Mesendoderm (in vitro differentiated cells): ENCODE measurements around the gene LHX2.

Experiments used
- DNase-seq: peaks from one replicate; pipeline ENCODE4 v3.0.0; 2013
- H2AK5ac ChIP-seq: 2 replicates; pipeline ENCODE4 v1.6.1; 2013; ENCODE audit warnings: low read length, inconsistent platforms
- H2BK120ac ChIP-seq: 2 replicates; pipeline ENCODE4 v1.6.1; 2013; ENCODE audit warnings: low read depth, mild to moderate bottlenecking, low read length, moderate library complexity, mixed read lengths
- H2BK15ac ChIP-seq: replicated peaks from 2 replicates; pipeline ENCODE4 v1.6.1; 2013; ENCODE audit warnings: low read depth, mild to moderate bottlenecking, moderate library complexity
- H2BK5ac ChIP-seq: 2 replicates; pipeline ENCODE4 v1.6.1; 2013; ENCODE audit warnings: low read length, inconsistent platforms
- H3K18ac ChIP-seq: 2 replicates; pipeline ENCODE4 v1.6.1; 2013; ENCODE audit warnings: mild to moderate bottlenecking, low read length, mixed read lengths
- H3K23ac ChIP-seq: one replicate; pipeline ENCODE4 v1.6.1; 2013; ENCODE audit warnings: low read length
- H3K27ac ChIP-seq: 2 replicates; pipeline ENCODE4 v1.5.1; 2013; ENCODE audit warnings: low read depth, mild to moderate bottlenecking, inconsistent platforms, low read length, moderate library complexity
- H3K27me3 ChIP-seq: 2 replicates; pipeline ENCODE4 v1.6.1; 2013; ENCODE audit warnings: low read length, control low read depth, mild to moderate bottlenecking, inconsistent platforms; ENCODE audit not compliant: insufficient read depth, poor library complexity
- H3K36me3 ChIP-seq: 2 replicates; pipeline ENCODE4 v1.6.1; 2013; ENCODE audit warnings: low read length, inconsistent platforms; ENCODE audit not compliant: control insufficient read depth, insufficient read depth
- H3K4ac ChIP-seq: one replicate; pipeline ENCODE4 v1.6.1; 2013; ENCODE audit warnings: low read depth, mild to moderate bottlenecking, low read length, moderate library complexity
- H3K4me1 ChIP-seq: 2 replicates; pipeline ENCODE4 v1.6.1; 2013; ENCODE audit warnings: low read depth, low read length, inconsistent platforms; ENCODE audit not compliant: control insufficient read depth
- H3K4me2 ChIP-seq: 2 replicates; pipeline ENCODE4 v1.6.1; 2013; ENCODE audit warnings: low read length
- H3K4me3 ChIP-seq: 2 replicates; pipeline ENCODE4 v1.5.1; 2013; ENCODE audit warnings: mild to moderate bottlenecking, low read length
- H3K56ac ChIP-seq: one replicate; pipeline ENCODE4 v1.6.1; 2013; ENCODE audit warnings: low read length
- H3K79me1 ChIP-seq: 2 replicates; pipeline ENCODE4 v1.6.1; 2013; ENCODE audit warnings: low read length, inconsistent platforms
- H3K79me2 ChIP-seq: 2 replicates; pipeline ENCODE4 v1.6.1; 2013; ENCODE audit warnings: mild to moderate bottlenecking, low read length; ENCODE audit not compliant: control insufficient read depth, insufficient read depth
- H3K9ac ChIP-seq: 2 replicates; pipeline ENCODE4 v1.6.1; 2013; ENCODE audit warnings: low read length, inconsistent platforms
- H4K5ac ChIP-seq: one replicate; pipeline ENCODE4 v1.6.1; 2013; ENCODE audit warnings: low read length
- H4K8ac ChIP-seq: one replicate; pipeline ENCODE4 v1.6.1; 2013; ENCODE audit warnings: low read depth, mild to moderate bottlenecking, control low read depth, low read length, moderate library complexity
- WGBS: extraction: QIAGEN DNeasy Blood & Tissue Kit; methylation state at CpG from one replicate; pipeline ENCODE4 v1.1.7; 2013; ENCODE audit warnings: low lambda C conversion rate, missing lambda C conversion rate; ENCODE audit not compliant: insufficient coverage; ENCODE audit errors: extremely low coverage; 5-methylcytosine and 5-hydroxymethylcytosine counted together

LHX2 gene

DNA sequence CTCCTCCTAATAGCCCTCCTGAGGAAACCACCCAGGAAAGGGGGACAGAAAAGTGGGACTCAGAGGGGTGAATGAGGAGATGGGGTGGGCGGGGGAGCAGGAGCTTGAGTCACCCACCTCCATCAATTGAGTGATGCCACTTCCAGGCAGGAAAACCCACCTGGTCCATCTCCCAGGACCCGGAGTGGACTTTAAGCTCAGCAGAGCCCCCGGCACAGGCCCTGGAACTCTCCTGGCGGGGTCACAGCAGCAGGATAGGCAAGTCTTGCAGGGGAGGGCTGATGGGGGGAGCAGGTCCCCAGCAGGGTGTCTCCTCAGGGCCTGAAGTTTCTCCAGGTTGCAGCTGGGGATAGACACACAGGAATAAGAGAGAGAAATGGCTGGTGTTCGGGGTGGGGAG is 40.8 kb downstream of the LHX2 start:
- Histone ChIP-seq H2BK15ac (no peak overlapping the region), H3K27me3 (no peaks in the 10 kb centered on the region), H3K18ac (no peak overlapping the region), H3K79me2 (no peaks in the 10 kb centered on the region), H3K79me1 (no peaks in the 10 kb centered on the region), H4K5ac (no peak overlapping the region), H2BK120ac (no peak overlapping the region), H3K4me2 (no peak overlapping the region), H3K4me1 (no peaks in the 10 kb centered on the region), H3K56ac (no peak overlapping the region), H2AK5ac (no peak overlapping the region), H3K4me3 (no peak overlapping the region), H2BK5ac (no peak overlapping the region), H3K23ac (no peak overlapping the region), H3K36me3 (no peaks in the 10 kb centered on the region), H3K9ac (no peak overlapping the region), H3K4ac (no peak overlapping the region), H3K27ac (no peak overlapping the region), H4K8ac (no peak overlapping the region)
- no CpG with 5 or more reads among the region's 5 CpGs for WGBS
- DNase-seq, result no peak

DNA sequence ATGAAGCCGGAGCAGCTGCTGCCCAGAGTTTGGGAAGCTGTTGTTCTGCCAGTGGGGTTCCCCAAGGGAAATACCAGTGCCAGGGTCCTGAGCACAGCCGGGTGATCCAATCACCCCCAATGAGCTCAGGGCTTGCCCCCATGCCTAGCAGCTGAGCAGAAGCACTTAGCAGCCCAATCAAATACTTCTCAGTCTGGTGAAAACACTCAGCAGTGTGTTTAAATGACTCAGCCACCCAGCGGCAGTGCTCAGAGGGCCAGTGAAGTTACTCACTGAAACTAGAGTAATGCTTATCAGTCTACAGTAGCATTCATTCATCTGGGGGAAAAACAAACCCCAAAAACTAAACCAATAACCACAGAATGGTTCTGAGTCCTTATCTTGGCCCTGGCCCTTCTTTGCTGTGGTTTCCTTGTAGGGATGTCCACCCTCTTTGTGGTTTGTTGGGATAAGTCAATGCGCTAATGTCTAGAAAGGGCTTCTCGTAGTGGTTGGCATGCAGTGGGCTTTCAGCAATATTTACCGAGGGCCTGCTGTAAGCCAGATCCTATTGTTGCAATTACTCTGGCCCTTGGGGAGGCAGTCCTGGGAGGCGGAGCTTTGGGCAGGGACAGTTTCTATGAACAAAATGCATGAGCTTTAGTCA is 43.1 kb downstream of the LHX2 start:
- Histone ChIP-seq H3K56ac (peak overlapping the region; percentile 7), H3K4me3 (no peak overlapping the region), H3K18ac (no peak overlapping the region), H4K5ac (no peak overlapping the region), H3K4me1 (no peaks in the 10 kb centered on the region), H3K9ac (no peak overlapping the region), H3K79me1 (no peaks in the 10 kb centered on the region), H3K23ac (no peak overlapping the region), H4K8ac (no peak overlapping the region), H3K27ac (no peak overlapping the region), H2BK15ac (no peak overlapping the region), H2BK120ac (no peak overlapping the region), H3K4me2 (no peak overlapping the region), H2BK5ac (no peak overlapping the region), H2AK5ac (no peak overlapping the region), H3K36me3 (no peaks in the 10 kb centered on the region), H3K4ac (no peak overlapping the region), H3K27me3 (no peaks in the 10 kb centered on the region), H3K79me2 (no peaks in the 10 kb centered on the region)
- peak; percentile 53 for DNase-seq
- WGBS, result no CpG with 5 or more reads among the region's 7 CpGs

DNA sequence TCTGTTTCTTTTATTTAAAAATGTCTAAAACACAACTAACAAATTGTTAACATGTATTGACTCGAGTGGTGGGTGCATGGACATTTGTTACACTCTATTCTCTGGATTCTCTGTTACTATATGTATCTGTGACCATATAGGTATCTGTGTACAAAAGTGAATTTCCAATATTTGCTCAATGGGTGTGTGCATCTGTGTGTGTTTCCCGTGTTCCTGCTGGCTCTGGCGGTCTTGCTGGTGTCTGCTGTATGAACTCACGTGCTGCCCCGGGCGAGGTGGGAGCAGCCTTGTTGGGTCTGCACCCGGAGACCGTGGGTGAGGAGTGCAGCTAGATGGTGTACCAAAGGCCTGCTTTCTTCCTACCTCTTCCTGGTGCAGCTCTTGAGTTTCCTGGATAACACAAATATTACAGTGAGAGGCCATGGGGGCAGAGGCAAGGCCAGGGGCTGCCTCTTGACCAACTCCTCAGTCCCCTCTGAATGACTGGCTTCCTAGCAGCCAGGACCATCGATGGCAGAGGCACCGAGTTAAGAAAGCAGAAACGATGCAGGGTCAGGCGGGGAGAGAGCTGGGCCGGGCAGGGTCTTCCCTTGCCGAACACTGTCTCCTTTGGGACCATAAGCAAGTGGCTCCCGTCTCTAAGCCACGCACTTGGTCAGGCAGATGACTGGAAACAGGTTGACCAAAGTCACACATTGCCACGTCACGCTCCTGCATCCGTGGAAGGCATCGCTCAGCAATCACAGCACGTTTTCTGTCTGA is 49.5 kb downstream of the LHX2 start:
- WGBS, result no CpG with 5 or more reads among the region's 21 CpGs
- H3K27ac ChIP-seq, result no peak overlapping the region
- no peaks in the 10 kb centered on the region for H3K27me3 ChIP-seq
- no peak overlapping the region for H2BK15ac ChIP-seq
- H3K79me1 ChIP-seq, result no peaks in the 10 kb centered on the region
- no peaks in the 10 kb centered on the region for H3K4me1 ChIP-seq
- DNase-seq, result no peak
- no peak overlapping the region for H3K4me2 ChIP-seq
- H3K23ac ChIP-seq, result no peak overlapping the region
- H3K79me2 ChIP-seq, result no peaks in the 10 kb centered on the region
- no peak overlapping the region for H3K56ac ChIP-seq
- no peaks in the 10 kb centered on the region for H3K36me3 ChIP-seq
- H4K5ac ChIP-seq, result no peak overlapping the region
- H2BK120ac ChIP-seq, result no peak overlapping the region
- H2BK5ac ChIP-seq, result no peak overlapping the region
- H2AK5ac ChIP-seq, result no peak overlapping the region
- H4K8ac ChIP-seq, result no peak overlapping the region
- no peak overlapping the region for H3K9ac ChIP-seq
- H3K4me3 ChIP-seq, result no peak overlapping the region
- H3K18ac ChIP-seq, result no peak overlapping the region
- H3K4ac ChIP-seq, result no peak overlapping the region

DNA sequence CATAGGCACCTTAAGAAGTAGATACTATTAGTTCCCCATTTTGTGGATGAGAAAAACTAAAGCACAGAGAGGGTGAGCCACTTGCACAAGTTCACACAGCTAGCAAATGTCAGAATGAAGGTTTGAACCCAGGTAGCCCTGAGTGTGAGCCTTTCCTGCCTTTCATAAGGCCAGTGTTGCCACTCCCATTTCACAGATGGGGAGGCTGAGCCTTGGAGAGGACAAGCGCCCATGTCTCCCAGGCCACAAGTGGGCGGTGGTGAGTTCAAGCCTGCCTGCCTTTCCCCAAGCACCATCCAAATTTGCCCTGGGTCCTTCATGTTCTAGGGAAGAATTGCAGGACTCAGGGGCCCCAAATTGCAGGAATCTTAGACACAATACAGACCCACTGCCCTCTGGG is 50.6 kb downstream of the LHX2 start:
- Histone ChIP-seq H3K23ac (no peak overlapping the region), H3K36me3 (no peaks in the 10 kb centered on the region), H2BK120ac (no peak overlapping the region), H3K4me3 (no peak overlapping the region), H2BK15ac (no peak overlapping the region), H3K79me2 (no peaks in the 10 kb centered on the region), H3K4me2 (no peak overlapping the region), H2BK5ac (no peak overlapping the region), H3K4me1 (no peaks in the 10 kb centered on the region), H3K56ac (no peak overlapping the region), H3K79me1 (no peaks in the 10 kb centered on the region), H3K27ac (no peak overlapping the region), H2AK5ac (no peak overlapping the region), H3K27me3 (no peaks in the 10 kb centered on the region), H3K4ac (no peak overlapping the region), H4K5ac (no peak overlapping the region), H4K8ac (no peak overlapping the region), H3K9ac (no peak overlapping the region), H3K18ac (no peak overlapping the region)
- DNase-seq, result no peak
- WGBS, result no CpG with 5 or more reads among the region's 2 CpGs

DNA sequence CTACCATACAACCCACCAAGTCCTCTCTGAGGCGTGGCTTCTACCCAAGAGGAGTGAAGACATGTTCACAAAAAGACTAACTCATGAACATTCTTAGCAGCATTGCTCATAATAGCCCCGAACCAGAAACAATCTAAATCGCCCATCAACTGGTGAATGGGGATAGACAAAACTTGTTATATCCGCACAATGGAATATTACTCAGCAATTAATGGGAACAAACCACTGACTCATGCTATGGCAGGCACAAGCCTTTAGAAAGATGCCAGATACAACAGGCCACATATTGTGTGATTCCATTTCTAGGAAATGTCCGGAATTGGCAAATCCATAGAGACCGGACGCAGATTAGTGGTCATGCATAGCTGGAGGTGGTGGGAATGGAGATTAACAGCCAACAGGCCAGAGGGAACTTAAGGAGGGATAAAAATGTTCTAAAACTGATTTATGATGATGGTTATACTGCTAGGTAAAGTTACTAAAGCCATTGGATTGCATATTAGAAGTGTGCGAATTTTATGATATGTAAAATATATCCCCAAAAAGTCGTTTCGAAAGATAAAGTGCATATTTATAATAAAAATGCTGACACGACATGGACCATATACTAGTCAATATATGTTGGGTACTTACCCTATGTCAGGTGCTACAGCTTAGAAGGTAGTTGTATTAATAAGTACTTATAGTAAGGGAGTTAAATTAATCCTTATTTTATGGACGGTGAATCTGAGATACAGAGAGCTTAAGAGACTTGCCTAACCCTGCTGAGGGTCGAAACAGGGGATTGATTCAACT is 55.4 kb downstream of the LHX2 start:
- Histone ChIP-seq H3K56ac (no peak overlapping the region), H2AK5ac (no peak overlapping the region), H4K8ac (no peak overlapping the region), H3K36me3 (no peaks in the 10 kb centered on the region), H2BK5ac (no peak overlapping the region), H3K18ac (no peak overlapping the region), H3K4me1 (no peaks in the 10 kb centered on the region), H3K4me3 (no peak overlapping the region), H3K27me3 (no peaks in the 10 kb centered on the region), H3K4ac (no peak overlapping the region), H3K4me2 (no peak overlapping the region), H2BK15ac (no peak overlapping the region), H3K79me1 (no peaks in the 10 kb centered on the region), H3K23ac (no peak overlapping the region), H3K27ac (no peak overlapping the region), H4K5ac (no peak overlapping the region), H3K79me2 (no peaks in the 10 kb centered on the region), H3K9ac (no peak overlapping the region), H2BK120ac (no peak overlapping the region)
- 100% methylated on average over 3 of the region's 13 CpGs for WGBS
- DNase-seq, result no peak
